GM12878 (cell line): ENCODE measurements around the gene ANO10. TPM values are rescaled to one million over a fixed set of nuclear protein-coding genes. Genes with fewer than 3 reads are reported as not detected.

Source experiments
- ATAC-seq: fragments of 200-7000 bp; cut with Tn5 transposase; 3 replicates; pipeline ENCODE4 v1.9.1; 2020; ENCODE audit warnings: mild to moderate bottlenecking, moderate library complexity
- BruUV-seq: library from RNA; stranded (reverse); fragments of 400-500 nt; replicated peaks from 2 replicates; lab custom pipeline; 2021; lab: Mats Ljungman, UMichigan
- CTCF ChIA-PET: fragments of 300-600 bp; sonication (Branson Sonifier 250); formaldehyde crosslinking; extraction: SDS; loops from one replicate; lab custom pipeline; 2021; ENCODE audit warnings: inconsistent platforms; lab: Yijun Ruan, JAX
- POLR2A ChIA-PET: fragments of 350-600 bp; formaldehyde crosslinking; extraction: SDS; loops from one replicate; lab custom pipeline; 2021; ENCODE audit warnings: inconsistent platforms; lab: Charles Lee
- RAD21 ChIA-PET: fragments of 300-600 bp; sonication (Branson Sonifier 250); formaldehyde crosslinking; loops from one replicate; lab custom pipeline; 2023; ENCODE audit warnings: antibody characterized with exemption; ENCODE audit not compliant: unreplicated experiment; lab: Charles Lee
- SMC1A ChIA-PET: fragments of 300-600 bp; sonication (Branson Sonifier 250); formaldehyde crosslinking; loops from one replicate; lab custom pipeline; 2023; ENCODE audit not compliant: unreplicated experiment, uncharacterized antibody; lab: Charles Lee
- DNase-seq: peaks from one replicate; pipeline ENCODE4 v3.0.0-alpha.2; 2011; ENCODE audit warnings: low read depth, low spot score
- FAIRE-seq: peaks from 3 replicates; lab custom pipeline; 2011; peaks lifted over from hg19 to GRCh38; lab: Jason Lieb, UNC
- H2AFZ ChIP-seq: 2 replicates; pipeline ENCODE4 v1.6.0; 2011; ENCODE audit warnings: low read depth, low read length, control low read depth; ENCODE audit not compliant: control insufficient read depth
- H3K27ac ChIP-seq: 2 replicates; pipeline ENCODE4 v1.5.1; 2011; ENCODE audit warnings: control low read depth; ENCODE audit not compliant: control insufficient read depth, insufficient read depth
- H3K27me3 ChIP-seq, 2 experiments: replicated peaks in 1 of 2; 2 replicates each; pipeline versions ENCODE4 v1.6.0 to v1.6.1; 2011; ENCODE audit warnings: low read length in 1 of 2; ENCODE audit not compliant: control insufficient read depth in 2 of 2, insufficient read depth in 2 of 2
- H3K36me3 ChIP-seq, 2 experiments: 2 replicates each; pipeline ENCODE4 v1.5.1; 2011; ENCODE audit warnings: low read length in 1 of 2; ENCODE audit not compliant: control insufficient read depth in 2 of 2, insufficient read depth in 2 of 2
- H3K4me1 ChIP-seq: 2 replicates; pipeline ENCODE4 v1.6.1; 2011; ENCODE audit warnings: mild to moderate bottlenecking, low read length, moderate library complexity, mixed read lengths; ENCODE audit not compliant: control insufficient read depth, insufficient read depth
- H3K4me2 ChIP-seq: 2 replicates; pipeline ENCODE4 v1.6.0; 2011; ENCODE audit warnings: control low read depth; ENCODE audit not compliant: control insufficient read depth, insufficient read depth
- H3K4me3 ChIP-seq: fragments of 200-600 bp; sonication (generic); 2 replicates; pipeline ENCODE4 v1.5.1; 2016
- H3K79me2 ChIP-seq: 2 replicates; pipeline ENCODE4 v1.6.0; 2011; ENCODE audit warnings: low read length; ENCODE audit not compliant: control insufficient read depth, insufficient read depth
- H3K9ac ChIP-seq: 2 replicates; pipeline ENCODE4 v1.8.0; 2011; ENCODE audit warnings: low read length, control low read depth, mixed read lengths; ENCODE audit not compliant: control insufficient read depth, insufficient read depth
- H3K9me3 ChIP-seq: replicated peaks from 3 replicates; pipeline ENCODE4 v1.5.1; 2011; ENCODE audit warnings: mild to moderate bottlenecking, low read length; ENCODE audit not compliant: control insufficient read depth, insufficient read depth
- H4K20me1 ChIP-seq: 2 replicates; pipeline ENCODE4 v1.6.0; 2011; ENCODE audit not compliant: control insufficient read depth, insufficient read depth
- ATF7 ChIP-seq: fragments of 450-650 bp; IDR thresholded peaks from 2 replicates; pipeline ENCODE4 v1.6.1; 2016; ENCODE audit warnings: low read depth, mild to moderate bottlenecking
- BACH1 ChIP-seq: fragments of 450-650 bp; IDR thresholded peaks from 2 replicates; pipeline ENCODE4 v1.6.1; 2017; ENCODE audit warnings: mild to moderate bottlenecking, borderline replicate concordance
- BCL3 ChIP-seq: IDR thresholded peaks from 2 replicates; pipeline ENCODE4 v1.6.1; 2011; ENCODE audit warnings: borderline replicate concordance, low read depth, mild to moderate bottlenecking, moderate library complexity, low read length; ENCODE audit not compliant: insufficient read depth, poor library complexity, severe bottlenecking
- CBFB ChIP-seq: IDR thresholded peaks from 2 replicates; pipeline ENCODE4 v1.6.1; 2016; ENCODE audit warnings: antibody characterized with exemption, low read depth
- ETV6 ChIP-seq, 2 experiments: fragments of 450-650 bp in 1 of 2; IDR thresholded peaks in 1 of 2; conservative IDR thresholded peaks in 1 of 2; 2 replicates each; pipeline ENCODE4 v1.6.1; 2014; ENCODE audit warnings: antibody characterized with exemption in 1 of 2, borderline replicate concordance in 1 of 2, low read depth in 1 of 2, mild to moderate bottlenecking in 1 of 2, moderate library complexity in 1 of 2
- NRF1 ChIP-seq: conservative IDR thresholded peaks from 2 replicates; pipeline ENCODE4 v1.6.1; 2011; ENCODE audit warnings: mild to moderate bottlenecking, low read depth, low read length, improper control_type of control experiment
- SUPT20H ChIP-seq: IDR thresholded peaks from 2 replicates; pipeline ENCODE4 v1.6.1; 2011; ENCODE audit warnings: low read depth, mild to moderate bottlenecking, low read length, moderate library complexity, borderline replicate concordance; ENCODE audit not compliant: control insufficient read depth
- TCF12 ChIP-seq: IDR thresholded peaks from 2 replicates; pipeline ENCODE4 v1.6.1; 2011; ENCODE audit warnings: low read depth, mild to moderate bottlenecking, low read length
- WRNIP1 ChIP-seq: IDR thresholded peaks from 2 replicates; pipeline ENCODE4 v1.6.1; 2011; ENCODE audit warnings: low read depth, low read length, improper control_type of control experiment, borderline replicate concordance
- WGBS: methylation state at CpG from one replicate; pipeline ENCODE4 v1.1.6; 2016; ENCODE audit warnings: low lambda C conversion rate; ENCODE audit not compliant: insufficient replicate concordance, insufficient coverage; ENCODE audit errors: missing lambda C conversion rate; 5-methylcytosine and 5-hydroxymethylcytosine counted together
- in situ Hi-C: fragments of 300-500 bp; cut with MboI; formaldehyde crosslinking; loops from 9 replicates; pipeline ENCODE4 v1.14.3; 2018; ENCODE audit warnings: mixed read lengths
- intact Hi-C: fragments of 100-400 bp; cut with micrococcal nuclease; formaldehyde crosslinking; loops from one replicate; pipeline ENCODE4 v1.14.2; 2022; ENCODE audit not compliant: unreplicated experiment
- polyA plus RNA-seq, 11 experiments: library from polyadenylated mRNA; depleted of rRNA in 4 of 11; unstranded in 6 of 11; stranded (reverse) in 5 of 11; fragments of >200 nt; fragmentation: Nextera tagmentation in 4 of 11; fragmentation: Illumina TruSeq in 1 of 11; extraction: Ambion mirVana in 4 of 11; extraction: Trizol in 1 of 11; gene quantifications; 1 replicate in 1 of 11; 2 replicates in 10 of 11; pipeline versions ENCODE4 v1.2.1 to v1.2.3, GENCODE V29; 2011 to 2016; ENCODE audit warnings: inconsistent platforms in 2 of 11, missing spikeins in 2 of 11, low read depth in 1 of 11
- total RNA-seq, 4 experiments: library from RNA; depleted of rRNA in 3 of 4; stranded (reverse); fragments of >200 nt in 3 of 4; fragmentation: Illumina TruSeq in 1 of 4; extraction: Trizol in 1 of 4; gene quantifications; 2 replicates each; pipeline versions ENCODE4 v1.2.1 to v1.2.3, GENCODE V29; 2013 to 2021

The ANO10 gene
- total and polyA plus RNA-seq, 10 of the 15 experiments (the other 5 are each of a cell fraction or from before 2014, with no cell fraction given), result 0.29 to 21.9 (median 1.6) TPM

DNA sequence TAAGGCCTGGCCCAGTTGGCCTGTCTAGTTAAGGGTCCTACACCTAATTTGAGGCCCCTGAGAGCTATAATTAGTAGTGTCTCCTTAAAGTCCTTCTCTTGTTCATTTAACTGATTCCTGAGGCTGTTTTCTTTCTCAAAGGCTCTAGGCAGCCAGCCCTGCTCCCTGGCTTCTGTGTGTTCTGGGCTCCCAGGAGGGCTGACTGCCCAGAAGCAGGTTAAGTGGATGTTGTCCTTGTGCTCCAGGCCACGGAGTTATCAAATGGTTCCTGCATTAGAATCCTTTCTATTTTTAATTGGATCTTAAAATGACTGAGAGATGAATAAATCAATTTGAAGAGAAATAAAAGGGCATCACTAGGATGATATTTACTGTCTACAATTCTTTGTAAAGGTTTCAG, 195.4 kb downstream of the ANO10 start (continued):
- TF ChIP-seq BACH1 (no peak), NRF1 (no peak), CBFB (no peak), ATF7 (no peak), ETV6 (conservative IDR thresholded peaks at IDR 0.05 in 1 of 2, IDR thresholded peaks at IDR 0.05 in 1 of 2; ENCODE audit: borderline replicate concordance in 1 of 2, low read depth in 1 of 2) (no peak), WRNIP1 (no peak), SUPT20H (no peak), TCF12 (no peak)

GRCh38 chr3:43425829-43426228, 196.0 kb downstream of the ANO10 start:
- Histone ChIP-seq H3K36me3 (no peaks in the 10 kb centered on the region), H2AFZ (no peak overlapping the region), H3K79me2 (no peaks in the 10 kb centered on the region), H3K4me3 (no peak overlapping the region), H3K4me1 (no peaks in the 10 kb centered on the region), H3K9me3 (no peaks in the 10 kb centered on the region), H3K27me3 (no peaks in the 10 kb centered on the region), H3K4me2 (no peak overlapping the region), H3K9ac (no peak overlapping the region), H4K20me1 (no peaks in the 10 kb centered on the region), H3K27ac (no peak overlapping the region)
- ChIA-PET RAD21 (no interaction called here), SMC1A (interaction anchor here (0.9 kb wide), 1 partner anchor 15 kb away, joined by 3 read pairs; no protein-coding TSS in a partner anchor), POLR2A (no interaction called here), CTCF (no interaction called here)
- BruUV-seq, result no TSS peak
- 85% methylated on average over 4 of the region's 4 CpGs for WGBS
- intact Hi-C loops, result no loop called here
- no peak for FAIRE-seq
- no peak for TF ChIP-seq BCL3
- no peak for ATAC-seq
- DNase-seq, result no peak
- in situ Hi-C loops, result no loop called here
